GM20431 (cell line): Measurements from ENCODE around the gene SUSD6.

Source experiments
- in situ Hi-C: fragments of 300-500 bp; cut with MseI, MboI; formaldehyde crosslinking; loops from one replicate; pipeline ENCODE4 v1.15.0; 2020; ENCODE audit warnings: low sequenced_read_pairs; ENCODE audit not compliant: unreplicated experiment

SUSD6 gene

DNA sequence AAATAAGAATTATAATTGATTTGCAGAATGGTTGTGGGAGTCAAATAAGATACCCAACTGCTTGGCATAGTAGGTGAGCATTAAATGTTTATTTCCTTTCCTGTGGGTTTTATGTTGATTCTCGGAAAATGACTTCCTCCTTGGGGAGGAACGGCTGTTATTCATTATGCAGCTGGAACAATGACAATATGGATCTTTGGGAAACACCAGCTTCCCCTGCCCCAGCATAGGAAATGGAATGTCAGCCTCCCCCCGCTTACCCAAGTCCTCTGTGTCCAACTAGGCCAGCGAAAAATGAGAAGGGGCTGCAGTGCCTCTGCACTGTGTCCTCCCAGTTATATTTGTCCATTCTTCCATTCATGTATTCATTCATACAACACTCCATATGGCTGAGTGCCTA, 25.0 kb upstream of the SUSD6 start:
- in situ Hi-C loops, result loop anchor here (25.0 kb wide), 1 partner anchor 451 kb away; no protein-coding TSS in a partner anchor

DNA sequence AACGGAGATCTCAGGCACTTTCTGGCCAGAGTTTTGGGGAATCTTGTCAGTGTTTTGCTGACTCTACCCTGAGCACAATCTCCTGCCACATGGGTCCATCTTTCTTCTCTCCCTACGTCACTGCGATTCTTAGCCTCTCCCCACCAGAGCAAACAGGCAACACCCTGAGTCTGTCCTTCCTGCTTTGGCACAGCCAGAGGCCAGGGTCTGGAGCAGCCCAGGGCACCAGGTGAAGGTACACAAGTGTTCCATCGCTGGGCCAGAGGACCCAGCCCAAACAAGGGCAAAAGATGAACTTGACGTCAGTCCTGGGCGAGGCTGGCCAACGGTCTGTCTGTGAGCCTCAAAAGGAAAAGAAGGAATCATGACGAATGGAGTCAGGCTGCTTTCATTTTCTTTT, 24.0 kb upstream of the SUSD6 start:
- in situ Hi-C loops, result loop anchor here (25.0 kb wide), 1 partner anchor 450 kb away; no protein-coding TSS in a partner anchor

DNA sequence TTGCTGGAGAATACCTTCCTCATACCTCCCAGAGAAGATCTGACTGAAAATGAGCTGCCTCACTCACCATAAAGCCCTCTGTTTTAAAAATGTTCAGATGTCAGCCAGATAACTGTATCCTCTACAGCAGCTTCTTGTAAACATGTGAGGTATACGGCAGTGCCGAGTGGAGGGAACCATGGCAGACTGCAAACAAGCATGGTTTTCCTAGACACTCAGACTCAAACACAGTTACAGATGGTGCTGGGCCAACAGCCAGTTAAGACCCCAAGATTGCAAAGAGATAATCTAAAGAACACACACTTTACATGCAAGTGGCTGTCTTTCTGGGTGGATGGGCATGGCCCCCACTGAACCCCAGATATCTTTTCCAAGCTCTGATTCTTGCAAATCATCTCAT, 20.1 kb upstream of the SUSD6 start:
- in situ Hi-C loops, result loop anchor here (25.0 kb wide), 1 partner anchor 446 kb away; no protein-coding TSS in a partner anchor

DNA sequence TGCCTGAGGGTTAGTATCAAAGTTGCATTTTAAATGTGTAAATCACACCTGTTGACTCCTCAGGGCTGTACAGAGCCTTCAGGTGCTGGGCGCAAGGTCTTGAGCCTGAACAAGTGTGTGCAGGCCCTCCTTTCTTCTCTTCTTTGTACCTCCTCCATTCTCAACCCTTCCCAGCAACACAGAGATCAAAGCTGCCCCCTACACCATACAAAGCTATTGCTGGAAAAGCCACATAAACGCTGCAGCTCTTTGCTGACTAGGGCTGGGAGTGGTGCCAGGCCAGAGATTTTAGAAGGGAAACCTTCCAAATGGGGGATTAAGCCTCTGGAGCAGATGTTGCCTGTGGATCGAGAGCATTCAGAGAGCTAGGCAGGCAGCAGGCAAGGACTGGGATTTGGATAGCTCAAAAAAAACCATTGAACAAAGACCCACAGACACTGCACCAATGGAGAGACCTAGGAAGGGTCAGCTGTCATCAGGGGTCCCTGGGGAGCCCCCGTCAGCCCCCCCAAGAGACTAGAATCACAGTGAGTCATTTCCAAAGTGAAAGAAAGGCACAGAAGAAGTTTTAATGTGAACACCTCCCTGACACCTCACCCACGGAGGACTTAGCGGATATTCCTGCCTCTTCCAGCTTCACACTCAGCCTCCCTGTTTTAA, 18.2 kb upstream of the SUSD6 start:
- in situ Hi-C loops, result loop anchor here (25.0 kb wide), 1 partner anchor 444 kb away; no protein-coding TSS in a partner anchor

DNA sequence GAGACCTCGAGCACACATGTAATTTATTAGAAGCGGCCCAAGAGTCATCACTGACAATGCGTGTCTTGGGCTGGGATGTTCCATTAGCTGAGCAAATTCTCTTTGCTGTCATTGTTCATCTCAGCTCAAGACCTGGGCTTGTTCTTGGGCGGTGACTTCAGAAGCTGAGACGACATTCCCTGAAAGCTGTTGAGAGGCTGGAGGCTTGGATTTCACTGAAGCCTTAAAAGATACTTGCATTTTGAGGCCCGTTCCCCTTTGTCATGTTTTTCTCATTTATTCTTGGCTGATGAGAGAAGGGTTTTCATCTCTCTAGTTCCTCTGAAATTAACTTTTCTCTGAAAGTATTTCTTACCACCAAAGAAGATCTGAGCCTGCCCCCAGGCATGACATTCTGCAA, 16.6 kb upstream of the SUSD6 start:
- in situ Hi-C loops, result loop anchor here (25.0 kb wide), 1 partner anchor 442 kb away; no protein-coding TSS in a partner anchor

DNA sequence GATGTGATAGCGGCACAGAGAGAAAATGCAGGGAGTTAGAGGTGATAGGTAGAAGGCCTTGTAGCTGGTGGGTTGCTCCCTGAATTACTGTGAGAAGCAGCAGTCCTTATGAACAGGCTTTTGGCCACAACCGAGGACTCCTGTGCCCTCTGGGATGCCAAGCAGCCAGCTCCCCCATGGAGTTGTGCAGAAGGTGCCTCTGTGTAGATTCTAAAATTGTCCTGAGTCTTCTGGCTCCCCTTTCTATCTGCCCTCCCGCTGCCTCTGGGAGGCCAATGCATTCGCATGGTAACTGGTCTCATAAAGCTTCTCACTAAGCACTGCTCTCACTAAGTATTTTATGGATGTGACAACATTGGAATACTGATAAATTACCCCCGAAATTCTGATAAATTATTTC, 16.1 kb upstream of the SUSD6 start:
- in situ Hi-C loops, result loop anchor here (25.0 kb wide), 1 partner anchor 442 kb away; no protein-coding TSS in a partner anchor

DNA sequence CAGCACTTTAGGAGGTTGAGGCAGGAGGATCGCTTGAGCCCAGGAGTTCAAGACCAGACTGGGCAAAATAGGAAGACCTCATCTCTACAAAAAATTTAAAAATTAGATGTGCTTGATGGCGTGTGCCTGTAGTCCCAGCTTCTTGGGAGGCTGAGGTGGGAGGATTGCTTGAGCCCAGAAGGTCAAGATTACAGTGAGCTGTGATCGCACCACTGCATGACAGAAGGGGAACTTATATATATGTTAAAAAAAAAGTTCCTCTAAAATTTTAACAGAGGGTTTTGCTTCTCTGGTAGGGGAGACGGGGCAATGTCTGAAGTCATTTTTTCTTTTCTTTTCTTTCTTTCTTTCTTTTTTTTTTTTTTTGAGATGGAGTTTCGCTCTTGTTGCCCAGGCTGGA, 12.0 kb upstream of the SUSD6 start:
- in situ Hi-C loops, result loop anchor here (25.0 kb wide), 1 partner anchor 438 kb away; no protein-coding TSS in a partner anchor

DNA sequence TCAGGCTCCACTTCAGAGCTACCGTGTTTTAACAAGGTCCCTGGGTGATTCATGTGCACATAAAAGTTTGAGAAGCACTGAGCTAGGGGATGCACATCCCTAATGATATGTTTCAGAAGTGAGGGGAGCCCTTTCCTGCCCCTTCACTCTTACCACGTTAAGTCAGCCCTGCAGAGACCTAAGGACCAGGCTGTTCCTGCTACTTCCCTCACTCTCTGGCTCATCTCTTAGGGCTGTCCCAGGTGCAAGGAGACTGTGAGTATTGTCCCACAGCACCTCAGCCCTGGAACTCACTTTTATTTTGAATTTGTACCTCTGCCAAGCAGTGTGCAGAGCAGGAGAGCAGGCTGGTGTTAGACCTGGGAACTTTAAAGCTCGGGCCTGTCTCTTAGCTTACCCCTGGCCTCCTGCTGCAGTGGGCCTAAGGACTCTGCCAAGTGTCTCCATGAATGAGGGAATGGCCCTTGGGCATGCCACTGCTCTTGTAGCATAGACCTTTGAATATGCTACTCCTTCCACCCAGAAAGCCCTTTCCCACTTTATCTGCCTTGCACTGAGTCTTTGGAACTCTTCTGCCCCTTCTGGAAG, 11.0 kb upstream of the SUSD6 start:
- in situ Hi-C loops, result loop anchor here (10.0 kb wide), 1 partner anchor 124 kb away; no protein-coding TSS in a partner anchor

DNA sequence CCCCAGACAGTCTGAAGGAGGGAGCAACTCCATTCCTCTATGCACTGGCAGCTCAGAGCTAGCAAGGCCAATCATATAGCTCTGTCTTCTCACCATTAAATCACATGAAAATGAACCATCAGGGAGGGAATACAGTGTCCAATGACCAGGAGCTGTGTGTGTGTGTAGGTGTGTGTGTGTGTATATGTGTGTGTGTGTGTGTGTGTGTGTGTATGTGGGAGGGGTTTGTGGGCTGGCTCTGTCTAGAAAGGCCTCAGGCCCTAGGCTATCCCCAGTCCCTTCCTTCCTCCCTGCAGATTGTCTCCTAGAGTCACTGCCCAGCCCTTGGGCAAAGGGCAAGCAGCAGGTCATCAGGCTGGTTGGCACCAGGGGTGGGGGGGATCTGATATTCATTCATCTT, 5.7 kb upstream of the SUSD6 start:
- in situ Hi-C loops, result loop anchor here (10.0 kb wide), 1 partner anchor 119 kb away; no protein-coding TSS in a partner anchor

DNA sequence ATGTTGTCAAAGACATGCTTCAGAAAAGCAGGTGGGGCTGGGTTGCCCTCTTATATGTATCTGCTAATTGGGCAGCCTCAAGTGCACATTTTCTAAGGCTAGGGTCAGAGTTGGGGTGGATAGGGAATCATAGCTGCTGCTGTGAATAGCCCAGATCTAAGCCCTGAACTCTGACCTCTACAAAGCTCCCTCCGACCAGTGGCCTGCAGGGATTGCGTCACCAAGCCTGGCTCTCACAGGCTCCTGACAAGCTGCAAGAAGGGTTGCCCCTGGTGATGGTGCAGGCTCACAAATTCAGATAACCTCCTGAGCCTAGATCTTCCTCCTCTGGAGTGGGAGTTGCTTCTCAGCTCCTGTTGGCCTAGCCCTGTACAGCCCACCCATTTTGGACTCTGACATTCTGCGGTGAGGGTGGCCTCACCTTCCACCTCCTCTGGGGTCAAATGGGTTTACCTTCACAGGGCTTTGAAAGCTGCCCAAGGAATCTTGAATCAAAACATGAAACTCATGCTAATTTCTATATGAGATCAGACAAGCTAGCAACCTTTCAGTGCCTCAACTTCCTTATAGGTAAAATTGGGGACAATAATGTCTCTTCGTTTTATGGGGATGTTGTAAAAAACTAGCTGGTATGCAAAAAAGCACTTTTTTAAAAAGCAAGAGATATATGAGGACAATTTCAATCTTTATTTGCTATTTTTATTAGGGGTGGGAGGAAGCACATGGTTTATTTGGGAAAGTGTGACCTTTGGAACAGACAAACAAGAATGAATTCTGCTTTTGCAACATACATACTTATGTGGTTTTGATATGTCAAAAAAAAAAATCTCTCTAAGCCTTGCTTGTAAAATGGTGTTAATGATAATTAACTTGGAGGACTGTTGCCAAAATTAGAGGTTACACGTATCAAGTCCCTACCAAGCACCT, 4.9 kb upstream of the SUSD6 start:
- in situ Hi-C loops, result loop anchor here (10.0 kb wide), 1 partner anchor 118 kb away; no protein-coding TSS in a partner anchor

DNA sequence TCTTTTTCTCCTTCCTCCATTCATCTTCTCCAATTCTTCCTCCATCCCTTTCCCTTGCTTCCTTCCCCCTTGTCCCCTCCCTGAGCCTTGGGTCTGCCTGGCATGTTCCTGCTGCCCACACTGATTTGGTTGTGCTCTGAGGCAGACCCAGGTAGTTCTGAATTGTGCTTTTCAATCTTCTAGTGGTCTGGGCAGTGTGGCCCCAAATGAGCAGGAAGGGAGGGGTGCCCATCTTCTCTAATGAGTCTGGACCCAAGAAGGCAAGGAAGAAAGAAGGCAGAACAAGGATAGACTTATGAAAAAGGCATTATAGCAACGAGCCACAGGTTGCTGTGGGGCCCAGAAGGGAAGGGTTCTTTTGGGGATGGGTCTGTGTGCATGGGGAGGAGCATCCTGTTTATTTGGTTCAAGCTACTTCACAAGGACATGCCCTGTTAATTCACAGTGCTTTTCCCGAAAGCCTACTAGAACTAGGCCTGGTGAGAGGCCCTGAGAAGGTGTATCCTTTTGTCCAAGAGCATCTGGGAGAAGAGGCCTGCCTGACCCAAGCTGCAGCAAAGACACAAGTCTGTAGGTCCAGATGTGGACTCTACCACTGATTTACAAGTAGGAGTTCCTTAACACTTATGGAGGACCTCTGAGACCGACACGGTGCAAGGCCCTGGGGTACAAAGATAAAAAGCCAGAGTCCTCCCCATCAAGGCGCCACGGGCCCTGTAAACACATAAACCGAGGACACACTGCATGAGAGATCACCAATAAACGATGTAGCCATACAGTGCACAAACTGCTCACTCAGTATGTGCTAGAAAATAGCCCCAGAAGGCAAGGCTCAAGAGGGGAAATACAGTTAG, 1.1 kb upstream of the SUSD6 start:
- in situ Hi-C loops, result no loop called here

DNA sequence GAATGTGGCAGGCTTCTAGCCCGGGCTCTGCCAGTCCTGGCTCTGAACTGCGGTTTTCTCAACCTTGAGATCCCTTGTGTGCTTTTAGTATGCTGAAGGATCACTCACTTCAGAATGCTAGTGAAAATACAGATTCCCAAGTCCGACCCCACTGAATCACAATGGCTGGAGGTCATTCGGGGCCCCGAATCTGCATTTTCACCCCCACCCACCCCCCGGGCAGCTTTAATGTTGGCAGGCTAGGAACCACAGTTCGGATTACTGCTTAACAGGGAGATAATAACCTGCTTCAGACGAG, 573 bp upstream of the SUSD6 start:
- in situ Hi-C loops, result no loop called here

DNA sequence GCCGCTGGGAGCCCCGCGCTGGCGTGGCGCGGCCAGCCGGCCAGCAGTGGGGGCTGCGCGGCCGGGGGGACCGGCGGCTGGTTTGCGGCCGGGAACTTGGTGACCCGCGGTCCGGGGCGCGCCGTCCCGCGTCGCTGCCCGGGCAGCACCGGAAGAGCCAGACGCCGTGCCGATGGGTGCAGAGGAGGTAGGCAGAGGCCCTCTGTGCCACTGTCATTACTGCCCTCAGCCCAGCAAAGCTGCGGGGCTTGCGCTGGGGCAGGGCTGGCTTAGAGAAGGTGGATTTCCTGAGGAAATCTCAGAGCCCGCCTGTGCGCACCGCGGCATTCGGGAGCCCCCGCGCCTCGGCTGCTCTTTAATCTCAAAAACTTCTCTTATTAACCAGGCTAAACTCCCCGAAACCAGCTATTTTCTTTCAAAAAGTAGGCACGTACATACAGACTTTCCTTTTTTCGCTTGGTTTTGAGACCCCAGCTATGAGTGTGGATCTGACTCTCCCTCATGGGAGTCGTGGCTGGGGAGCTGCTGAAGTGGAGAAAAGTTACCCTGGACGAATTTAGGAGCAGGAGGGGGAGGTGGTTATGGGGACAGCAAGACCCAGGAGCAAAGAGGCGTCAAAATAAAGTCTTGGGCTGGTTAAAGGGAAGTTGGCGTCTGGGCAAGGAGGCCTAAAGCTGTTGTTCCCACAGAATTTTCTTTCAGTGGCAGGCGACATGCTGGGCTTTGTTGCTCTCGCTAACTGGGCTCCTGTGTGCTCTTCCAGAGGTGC, 802 bp downstream of the SUSD6 start:
- in situ Hi-C loops, result no loop called here

DNA sequence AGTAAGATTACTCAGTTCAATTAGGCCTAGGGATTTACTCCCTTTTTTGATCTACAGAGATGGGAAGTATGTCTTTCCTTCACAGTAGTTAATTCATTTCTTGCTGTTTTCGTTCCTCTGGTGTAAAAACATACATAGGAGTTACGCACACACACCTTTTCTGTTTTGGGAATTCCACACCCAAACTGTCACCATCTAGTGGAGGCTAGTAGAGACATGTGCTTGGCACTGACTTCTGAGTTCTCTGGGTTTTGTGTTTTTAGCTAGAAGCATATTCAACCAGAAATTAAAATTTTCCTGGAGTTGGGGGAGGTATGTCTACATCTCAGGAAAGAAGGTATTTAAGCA, 1.4 kb downstream of the SUSD6 start:
- in situ Hi-C loops, result no loop called here

DNA sequence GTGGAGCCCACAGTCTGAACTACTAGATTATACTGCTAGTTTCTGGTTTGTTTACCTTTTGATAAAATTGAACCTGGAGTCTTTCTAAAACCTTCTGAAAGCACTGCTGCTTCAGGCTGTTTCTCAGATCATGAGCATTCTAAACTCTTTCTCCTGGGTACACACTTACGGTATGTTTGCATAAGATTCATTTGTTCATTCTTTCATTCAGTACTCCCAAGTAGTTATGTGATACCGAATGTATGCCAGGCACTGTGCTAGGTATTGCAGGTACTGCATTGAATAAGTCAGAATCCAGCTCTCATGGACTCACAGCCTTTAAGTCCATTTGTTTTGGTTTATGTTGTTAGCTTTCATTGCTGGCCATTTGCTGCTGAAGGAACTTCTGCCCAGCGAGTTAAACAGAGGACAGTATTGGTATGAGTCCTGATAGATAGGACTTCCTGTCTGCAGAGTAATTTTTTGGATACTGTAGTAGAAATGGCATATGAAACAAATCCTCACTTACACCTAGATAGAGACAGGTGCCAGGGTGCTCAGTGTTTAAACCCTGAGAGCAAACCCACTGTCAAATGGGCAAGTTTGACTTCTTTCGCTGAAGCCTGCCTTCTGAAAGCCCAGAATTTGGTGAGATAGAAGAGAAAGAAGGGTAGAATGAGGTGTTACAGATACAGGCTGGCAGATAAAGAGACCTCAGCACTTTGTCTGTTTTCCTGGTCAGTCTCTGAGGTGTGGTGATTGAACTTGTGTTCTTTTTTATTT, 2.1 kb downstream of the SUSD6 start:
- in situ Hi-C loops, result no loop called here

DNA sequence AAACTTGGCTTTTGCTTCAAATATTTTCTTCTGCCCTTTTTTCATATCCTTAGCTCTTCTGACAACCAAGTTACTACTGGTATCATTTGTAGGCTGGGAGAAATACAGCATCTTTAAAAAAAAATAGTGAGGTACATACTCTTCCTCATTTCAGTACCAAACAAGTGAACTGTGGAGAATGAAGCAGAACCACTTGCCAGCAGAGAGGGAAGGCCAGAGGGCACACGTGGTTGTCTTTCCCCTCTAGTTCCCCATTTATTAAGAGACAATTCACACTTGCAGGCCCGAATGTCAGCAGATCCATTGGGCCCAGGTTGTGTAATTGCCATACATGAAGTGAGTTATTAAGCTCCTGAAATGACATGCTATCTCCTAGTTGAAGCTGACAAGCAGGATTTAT, 3.2 kb downstream of the SUSD6 start:
- in situ Hi-C loops, result no loop called here

DNA sequence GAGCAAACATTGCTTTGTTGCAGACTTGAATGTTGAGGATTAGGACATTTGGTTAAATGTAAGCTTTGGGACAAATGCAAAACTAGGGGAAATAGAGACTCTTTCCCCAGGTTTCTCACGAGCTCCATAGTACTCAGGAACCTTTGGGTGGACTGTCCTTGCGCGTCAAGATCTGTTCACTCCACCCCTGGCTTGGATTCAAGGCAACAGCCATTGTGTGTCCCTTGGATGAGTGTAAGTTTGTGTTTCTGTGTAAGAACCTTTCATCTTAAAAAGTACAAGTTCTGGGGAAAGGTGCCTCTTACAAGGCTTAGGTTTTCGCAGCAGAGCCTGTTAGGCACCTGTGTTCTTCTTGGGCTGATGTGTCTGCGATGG, 3.7 kb downstream of the SUSD6 start:
- in situ Hi-C loops, result no loop called here
